GM12878 (cell line): ENCODE measurements around the gene ATP1A3. TPM values are rescaled to one million over a fixed set of nuclear protein-coding genes. Genes with fewer than 3 reads are reported as not detected.

Source experiments
- EED ChIP-seq: sonication (generic); IDR thresholded peaks from 2 replicates; pipeline ENCODE4 v1.6.1; 2016; ENCODE audit warnings: antibody characterized with exemption, low read depth
- IRF4 ChIP-seq: IDR thresholded peaks from 2 replicates; pipeline ENCODE4 v1.6.1; 2011; ENCODE audit warnings: low read depth, low read length
- NR2F1 ChIP-seq: fragments of 450-650 bp; conservative IDR thresholded peaks from 2 replicates; pipeline ENCODE4 v1.6.1; 2017; ENCODE audit warnings: mild to moderate bottlenecking
- PKNOX1 ChIP-seq: fragments of 450-650 bp; IDR thresholded peaks from 2 replicates; pipeline ENCODE4 v1.6.1; 2016; ENCODE audit warnings: mild to moderate bottlenecking
- RELB ChIP-seq: fragments of 450-650 bp; IDR thresholded peaks from 2 replicates; pipeline ENCODE4 v1.6.1; 2017; ENCODE audit warnings: low read depth, mild to moderate bottlenecking, moderate library complexity
- SIN3A ChIP-seq: IDR thresholded peaks from 2 replicates; pipeline ENCODE4 v1.6.1; 2012; ENCODE audit warnings: low read depth, low read length, improper control_type of control experiment
- ZBTB11 ChIP-seq: fragments of 450-650 bp; formaldehyde crosslinking; IDR thresholded peaks from 2 replicates; pipeline ENCODE4 v1.5.0; 2022; ENCODE audit warnings: mild to moderate bottlenecking, missing genetic modification characterization
- ZNF592 ChIP-seq: fragments of 450-650 bp; IDR thresholded peaks from 2 replicates; pipeline ENCODE4 v1.6.1; 2017; ENCODE audit warnings: mild to moderate bottlenecking, moderate library complexity
- polyA plus RNA-seq, 11 experiments: library from polyadenylated mRNA; depleted of rRNA in 4 of 11; unstranded in 6 of 11; stranded (reverse) in 5 of 11; fragments of >200 nt; fragmentation: Nextera tagmentation in 4 of 11; fragmentation: Illumina TruSeq in 1 of 11; extraction: Ambion mirVana in 4 of 11; extraction: Trizol in 1 of 11; gene quantifications; 1 replicate in 1 of 11; 2 replicates in 10 of 11; pipeline versions ENCODE4 v1.2.1 to v1.2.3, GENCODE V29; 2011 to 2016; ENCODE audit warnings: inconsistent platforms in 2 of 11, missing spikeins in 2 of 11, low read depth in 1 of 11
- total RNA-seq, 4 experiments: library from RNA; depleted of rRNA in 3 of 4; stranded (reverse); fragments of >200 nt in 3 of 4; fragmentation: Illumina TruSeq in 1 of 4; extraction: Trizol in 1 of 4; gene quantifications; 2 replicates each; pipeline versions ENCODE4 v1.2.1 to v1.2.3, GENCODE V29; 2013 to 2021
- TF ChIP-seq, protein P1 (sequence below): fragments of 450-650 bp; IDR thresholded peaks from 2 replicates; pipeline ENCODE4 v1.6.1; 2016; ENCODE audit warnings: mild to moderate bottlenecking
- TF ChIP-seq, protein P2 (sequence below): fragments of 450-650 bp; IDR thresholded peaks from 2 replicates; pipeline ENCODE4 v1.6.1; 2017; ENCODE audit warnings: mild to moderate bottlenecking, moderate library complexity

ATP1A3 gene
- total and polyA plus RNA-seq, 10 of the 15 experiments (the other 5 are each of a cell fraction or from before 2014, with no cell fraction given): 0.17 to 0.86 (median 0.32) TPM; not detected in 2

DNA sequence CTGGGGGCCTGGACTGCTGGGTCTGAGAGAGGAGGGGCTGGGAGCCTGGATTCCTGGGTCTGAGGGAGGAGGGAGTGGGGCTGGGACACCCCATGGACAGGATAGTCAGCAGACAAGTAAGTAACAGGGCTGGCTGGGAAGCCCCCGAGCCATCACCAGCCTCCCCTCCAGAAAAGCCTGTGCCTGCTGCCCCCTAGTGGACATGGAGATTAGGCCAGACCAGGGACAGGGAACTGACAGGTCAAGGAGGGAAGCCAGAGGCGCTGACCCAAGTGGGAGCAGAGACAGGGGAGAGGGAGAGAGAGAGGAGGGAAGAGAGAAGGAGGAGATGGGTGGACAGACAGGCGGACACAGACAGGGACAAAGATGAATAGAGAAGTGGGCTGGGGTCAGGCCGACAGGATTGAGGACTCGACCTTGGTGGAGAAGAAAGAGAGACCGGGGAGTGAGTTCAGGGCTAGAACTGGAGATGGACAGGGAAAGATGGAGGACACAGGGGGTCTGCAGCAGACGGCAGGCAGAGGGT, 59.1 kb downstream of the ATP1A3 start (continued):
- TF ChIP-seq RELB (peak; percentile 64; the same call in 1 of the 2 replicates), NR2F1 (peak; percentile 69), ZBTB11 (CRISPR knock-in tag) (no peak), ZNF592 (no peak), SIN3A (no peak), PKNOX1 (peak; percentile 57), IRF4 (0 out of 2 replicates have a peak, but pooled peaks have one; percentile 18), EED (0 out of 2 replicates have a peak, but pooled peaks have one; percentile 52)
- TF ChIP-seq, protein P1, sequence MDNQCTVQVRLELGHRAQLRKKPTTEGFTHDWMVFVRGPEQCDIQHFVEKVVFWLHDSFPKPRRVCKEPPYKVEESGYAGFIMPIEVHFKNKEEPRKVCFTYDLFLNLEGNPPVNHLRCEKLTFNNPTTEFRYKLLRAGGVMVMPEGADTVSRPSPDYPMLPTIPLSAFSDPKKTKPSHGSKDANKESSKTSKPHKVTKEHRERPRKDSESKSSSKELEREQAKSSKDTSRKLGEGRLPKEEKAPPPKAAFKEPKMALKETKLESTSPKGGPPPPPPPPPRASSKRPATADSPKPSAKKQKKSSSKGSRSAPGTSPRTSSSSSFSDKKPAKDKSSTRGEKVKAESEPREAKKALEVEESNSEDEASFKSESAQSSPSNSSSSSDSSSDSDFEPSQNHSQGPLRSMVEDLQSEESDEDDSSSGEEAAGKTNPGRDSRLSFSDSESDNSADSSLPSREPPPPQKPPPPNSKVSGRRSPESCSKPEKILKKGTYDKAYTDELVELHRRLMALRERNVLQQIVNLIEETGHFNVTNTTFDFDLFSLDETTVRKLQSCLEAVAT: 0 out of 2 replicates have a peak, but pooled peaks have one; percentile 27
- TF ChIP-seq, protein P2, sequence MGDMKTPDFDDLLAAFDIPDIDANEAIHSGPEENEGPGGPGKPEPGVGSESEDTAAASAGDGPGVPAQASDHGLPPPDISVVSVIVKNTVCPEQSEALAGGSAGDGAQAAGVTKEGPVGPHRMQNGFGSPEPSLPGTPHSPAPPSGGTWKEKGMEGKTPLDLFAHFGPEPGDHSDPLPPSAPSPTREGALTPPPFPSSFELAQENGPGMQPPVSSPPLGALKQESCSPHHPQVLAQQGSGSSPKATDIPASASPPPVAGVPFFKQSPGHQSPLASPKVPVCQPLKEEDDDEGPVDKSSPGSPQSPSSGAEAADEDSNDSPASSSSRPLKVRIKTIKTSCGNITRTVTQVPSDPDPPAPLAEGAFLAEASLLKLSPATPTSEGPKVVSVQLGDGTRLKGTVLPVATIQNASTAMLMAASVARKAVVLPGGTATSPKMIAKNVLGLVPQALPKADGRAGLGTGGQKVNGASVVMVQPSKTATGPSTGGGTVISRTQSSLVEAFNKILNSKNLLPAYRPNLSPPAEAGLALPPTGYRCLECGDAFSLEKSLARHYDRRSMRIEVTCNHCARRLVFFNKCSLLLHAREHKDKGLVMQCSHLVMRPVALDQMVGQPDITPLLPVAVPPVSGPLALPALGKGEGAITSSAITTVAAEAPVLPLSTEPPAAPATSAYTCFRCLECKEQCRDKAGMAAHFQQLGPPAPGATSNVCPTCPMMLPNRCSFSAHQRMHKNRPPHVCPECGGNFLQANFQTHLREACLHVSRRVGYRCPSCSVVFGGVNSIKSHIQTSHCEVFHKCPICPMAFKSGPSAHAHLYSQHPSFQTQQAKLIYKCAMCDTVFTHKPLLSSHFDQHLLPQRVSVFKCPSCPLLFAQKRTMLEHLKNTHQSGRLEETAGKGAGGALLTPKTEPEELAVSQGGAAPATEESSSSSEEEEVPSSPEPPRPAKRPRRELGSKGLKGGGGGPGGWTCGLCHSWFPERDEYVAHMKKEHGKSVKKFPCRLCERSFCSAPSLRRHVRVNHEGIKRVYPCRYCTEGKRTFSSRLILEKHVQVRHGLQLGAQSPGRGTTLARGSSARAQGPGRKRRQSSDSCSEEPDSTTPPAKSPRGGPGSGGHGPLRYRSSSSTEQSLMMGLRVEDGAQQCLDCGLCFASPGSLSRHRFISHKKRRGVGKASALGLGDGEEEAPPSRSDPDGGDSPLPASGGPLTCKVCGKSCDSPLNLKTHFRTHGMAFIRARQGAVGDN: no peak
